ENCODE data around the gene CLIC3.

CLIC3 gene

GRCh38 chr9:137030538-137031527 lies 34.5 kb upstream of the CLIC3 start:
- no peak for DNase-seq (ENCODE audit: low read depth, low spot score)

DNA sequence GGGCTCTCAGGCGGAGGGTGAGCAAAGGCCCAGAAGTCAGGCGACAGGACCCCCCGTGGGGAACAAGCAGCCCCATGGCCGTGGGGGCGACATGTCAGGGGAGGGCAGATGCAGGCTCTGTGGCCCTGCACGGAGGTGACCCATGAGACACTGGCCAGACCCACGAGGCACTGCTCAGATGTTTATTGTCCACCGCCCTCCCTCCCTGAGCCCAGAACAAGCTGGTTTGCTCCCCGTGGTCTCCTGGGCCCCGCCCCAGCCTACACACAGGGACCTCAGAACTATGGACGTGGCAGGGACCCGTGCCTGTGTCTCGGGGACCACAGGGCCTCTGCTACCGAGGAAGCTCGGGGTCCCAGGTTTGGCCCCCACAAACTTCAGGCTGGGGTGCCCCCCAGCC lies 33.6 kb upstream of the CLIC3 start:
- no peak for DNase-seq (ENCODE audit: low read depth, low spot score)

- DNase-seq (ENCODE audit: low read depth, low spot score): no peak
Measured at GRCh38 chr9:137029058-137029936, 32.9 kb upstream of the CLIC3 start.

DNA sequence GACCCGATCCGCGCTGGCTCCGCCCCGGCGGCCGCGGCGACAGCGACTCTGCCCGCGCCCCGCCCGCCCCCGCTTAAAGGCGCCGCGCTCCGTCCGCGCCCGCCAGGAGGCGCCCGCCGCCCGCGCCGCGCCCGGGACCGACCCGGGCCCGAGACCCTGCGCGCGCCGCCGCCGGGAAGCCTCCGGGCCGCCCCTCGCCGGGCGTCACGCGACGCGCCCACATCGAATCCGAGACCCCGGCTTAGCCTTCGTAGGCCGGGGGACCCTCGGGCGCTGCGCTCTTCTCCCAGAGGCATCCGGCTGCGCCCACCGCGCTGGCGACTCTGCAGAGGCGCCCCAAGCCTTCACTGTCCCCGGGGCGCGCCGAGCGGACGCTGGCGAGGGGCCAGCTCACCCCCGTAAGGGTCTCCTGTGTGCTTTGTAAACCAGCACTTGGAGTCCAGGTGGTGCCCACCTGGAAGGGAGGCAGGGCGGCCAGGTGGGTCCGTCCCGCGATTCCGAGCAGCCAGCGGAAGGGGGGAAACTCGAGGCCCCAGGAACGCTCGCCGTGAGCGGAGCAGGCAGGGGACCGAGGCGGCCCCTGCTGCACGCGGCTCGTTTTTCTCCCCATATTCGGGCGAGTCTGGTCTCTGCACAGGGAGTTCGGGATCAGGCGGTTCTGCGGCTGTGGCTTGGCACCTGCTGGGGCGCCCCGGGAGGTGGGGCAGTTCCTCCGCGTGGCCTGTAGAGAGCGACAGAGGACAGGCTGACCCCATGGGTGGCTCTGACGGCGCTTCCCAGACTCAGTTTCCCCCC lies 32.1 kb upstream of the CLIC3 start:
- no peak for DNase-seq (ENCODE audit: low read depth, low spot score)

DNA sequence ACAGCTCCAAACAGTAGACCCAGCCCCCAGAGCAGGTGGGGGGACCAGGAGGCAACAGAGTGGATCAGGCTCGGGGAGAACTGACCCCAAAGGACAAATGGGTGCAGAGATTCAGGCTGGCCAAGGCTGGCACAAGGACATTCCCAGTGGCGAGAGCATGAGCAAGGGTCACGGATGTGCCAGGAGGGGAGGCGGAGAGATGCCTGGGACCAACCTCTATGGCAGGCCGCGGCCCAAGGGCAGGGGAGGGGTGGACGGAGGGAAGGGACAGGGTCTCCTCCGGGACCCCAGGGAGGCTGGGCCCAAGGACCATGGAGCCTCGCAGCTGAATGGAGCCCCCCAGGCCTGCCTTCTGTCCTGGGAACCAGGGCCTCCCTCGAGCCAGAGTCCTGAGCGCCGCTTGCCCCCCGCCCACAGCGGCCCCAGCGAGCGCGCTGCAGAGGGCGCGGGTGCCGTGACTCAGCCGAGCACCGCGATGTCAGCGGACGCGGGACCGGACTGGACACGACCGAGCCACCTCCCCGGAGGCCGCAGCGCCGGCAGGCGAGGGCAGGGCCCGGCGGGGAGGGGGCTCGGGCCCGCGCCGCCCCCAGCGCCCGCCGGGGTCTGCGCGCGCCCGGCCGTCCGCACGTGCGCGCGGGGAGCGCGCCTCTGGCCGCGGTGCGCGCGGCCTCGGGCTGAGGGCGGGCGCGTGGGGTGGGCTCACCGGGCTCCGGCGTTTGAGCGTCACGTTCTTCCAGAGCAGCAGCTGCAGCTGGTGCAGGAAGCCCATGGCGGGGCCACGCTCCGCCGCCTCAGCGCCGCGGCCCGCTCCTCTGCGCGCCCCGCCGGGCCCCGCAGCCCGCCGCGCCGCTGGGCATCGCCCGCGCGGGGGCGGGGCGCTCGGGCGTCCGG lies 31.2 kb upstream of the CLIC3 start, which contains the start of gene ABCA2:
TSS of gene ABCA2 (minus strand) at position 869 of the 894 bp plus-strand sequence. CDS start at position 772, 97 bp downstream.
- DNase-seq (ENCODE audit: low read depth, low spot score): no peak

- no peak for DNase-seq (ENCODE audit: low read depth, low spot score)
Measured at GRCh38 chr9:137026828-137027227, 30.5 kb upstream of the CLIC3 start.

DNA sequence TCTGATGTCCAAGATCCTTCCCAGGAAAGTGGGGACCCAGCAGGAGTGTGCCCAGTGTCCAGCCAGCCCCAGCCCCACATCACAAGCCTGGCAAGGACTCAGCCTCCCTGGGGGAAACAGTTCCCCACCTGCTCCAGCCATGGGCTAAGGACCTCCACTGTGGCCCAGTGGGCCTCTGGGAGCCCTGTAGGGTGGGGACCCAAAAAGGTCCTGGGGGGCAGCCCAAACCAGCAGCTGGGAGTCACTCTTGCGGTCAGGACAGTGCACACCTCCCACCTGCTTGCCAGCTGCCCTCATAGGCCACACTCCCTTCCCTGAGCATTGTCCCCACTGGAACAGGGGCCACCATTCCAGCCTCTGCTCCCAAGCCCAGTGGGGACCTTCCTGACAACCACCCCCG lies 30.0 kb upstream of the CLIC3 start:
- DNase-seq (ENCODE audit: low read depth, low spot score): no peak

GRCh38 chr9:137025517-137025966 lies 29.2 kb upstream of the CLIC3 start:
- DNase-seq (ENCODE audit: low read depth, low spot score): no peak

GRCh38 chr9:137023583-137023991 lies 27.2 kb upstream of the CLIC3 start:
- no peak for DNase-seq (ENCODE audit: low read depth, low spot score)

DNA sequence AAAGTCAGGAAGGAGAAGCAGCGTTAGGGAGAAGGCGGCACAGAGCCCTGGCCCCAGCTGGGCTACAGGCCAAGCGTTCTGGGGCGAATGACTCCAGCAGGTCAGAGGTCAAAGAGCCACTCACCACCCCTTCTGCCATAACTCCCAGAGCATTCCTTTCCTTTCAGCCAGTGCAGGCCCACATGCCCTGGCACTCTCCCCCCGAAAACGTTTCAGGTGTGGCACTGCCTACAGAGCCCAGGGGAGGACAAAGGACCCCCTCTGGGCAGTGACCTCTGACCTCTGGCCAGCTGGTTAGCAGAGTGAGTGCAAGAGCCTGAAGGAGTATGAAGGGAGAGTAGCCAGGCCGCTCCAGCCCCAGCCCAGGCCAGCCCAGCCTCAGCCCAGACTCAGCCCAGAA lies 26.8 kb upstream of the CLIC3 start:
- no peak for DNase-seq (ENCODE audit: low read depth, low spot score)

- no peak for DNase-seq (ENCODE audit: low read depth, low spot score)
Measured at GRCh38 chr9:137022662-137023008, 26.3 kb upstream of the CLIC3 start.

- DNase-seq (ENCODE audit: low read depth, low spot score): no peak
Measured at GRCh38 chr9:137021979-137022661, 25.8 kb upstream of the CLIC3 start.

- no peak for DNase-seq (ENCODE audit: low read depth, low spot score)
Measured at GRCh38 chr9:137021568-137021978, 25.2 kb upstream of the CLIC3 start.

DNA sequence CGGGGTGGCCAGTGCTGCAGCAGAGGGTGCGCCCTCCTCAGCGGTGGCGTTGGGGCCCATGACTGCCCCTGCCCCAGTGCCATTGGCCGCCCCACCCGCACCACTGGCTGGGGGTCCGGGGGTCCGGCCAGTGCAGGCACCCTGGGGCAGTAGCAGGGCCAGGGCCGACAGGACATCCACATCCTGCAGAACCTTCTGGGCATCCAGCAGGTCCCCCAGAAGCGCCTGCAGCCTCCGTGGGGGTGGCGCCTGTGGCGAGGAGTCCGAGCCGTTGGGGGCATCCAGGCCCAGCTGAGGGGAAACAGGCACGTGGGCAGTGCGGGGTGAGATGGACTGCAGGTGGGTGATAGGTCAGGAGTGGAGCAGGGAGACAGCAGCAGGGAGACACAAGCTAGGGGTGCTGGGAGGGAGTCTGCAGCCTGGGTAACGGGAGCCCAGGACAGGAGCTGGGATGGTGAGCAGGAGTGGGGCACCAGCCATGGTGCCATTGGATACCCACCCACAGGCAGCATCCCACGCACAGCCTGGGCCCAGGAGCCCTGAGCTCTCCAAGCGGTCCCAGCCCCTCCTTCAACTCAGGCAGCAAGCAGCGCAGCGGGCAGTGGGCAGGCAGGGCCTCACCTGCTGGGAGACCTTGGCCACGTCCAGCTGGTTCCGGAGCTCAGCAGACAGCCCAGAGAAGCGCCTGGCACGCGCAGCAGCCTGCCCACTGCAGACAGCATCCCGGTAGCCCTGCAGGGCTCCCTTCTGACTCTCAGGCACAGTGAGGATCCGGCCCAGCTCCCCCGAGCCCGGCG lies 24.6 kb upstream of the CLIC3 start:
- no peak for DNase-seq (ENCODE audit: low read depth, low spot score)

- no peak for DNase-seq (ENCODE audit: low read depth, low spot score)
Measured at GRCh38 chr9:137019891-137020683, 23.7 kb upstream of the CLIC3 start.

- no peak for DNase-seq (ENCODE audit: low read depth, low spot score)
Measured at GRCh38 chr9:137018761-137019559, 22.6 kb upstream of the CLIC3 start.

GRCh38 chr9:137017791-137018497 lies 21.6 kb upstream of the CLIC3 start:
- no peak for DNase-seq (ENCODE audit: low read depth, low spot score)
